ENCODE results near the gene NPLOC4. TPM values are rescaled to one million over a fixed set of nuclear protein-coding genes. Genes with fewer than 3 reads are reported as not detected.

The NPLOC4 gene
- total RNA-seq, 1 experiment from 2014 or later: 131 TPM

GRCh38 chr17:81518785-81519283 lies 118.1 kb downstream of the NPLOC4 start:
- Histone ChIP-seq H3K4me3 (no peak overlapping the region), H3K4me1 (peaks cover 17% of the 10 kb centered on the region; the same call in 1 of the 2 replicates), H3K36me3 (no peaks in the 10 kb centered on the region), H3K27me3 (peaks cover 5% of the 10 kb centered on the region; the same call in 1 of the 2 replicates), H3K27ac (no peak overlapping the region), H3K9me3 (replicated peaks) (no peaks in the 10 kb centered on the region)
- DNase-seq: no peak

- peaks cover 17% of the 10 kb centered on the region; the same call in 1 of the 2 replicates for H3K4me1 ChIP-seq
These were observed 118.7 kb downstream of the NPLOC4 start for GRCh38 chr17:81518113-81518784.

GRCh38 chr17:81517339-81518112 lies 119.4 kb downstream of the NPLOC4 start:
- Histone ChIP-seq H3K36me3 (no peaks in the 10 kb centered on the region), H3K9me3 (replicated peaks) (no peaks in the 10 kb centered on the region), H3K4me1 (peaks cover 17% of the 10 kb centered on the region; the same call in 1 of the 2 replicates), H3K27ac (no peak overlapping the region), H3K4me3 (no peak overlapping the region), H3K27me3 (no peaks in the 10 kb centered on the region)
- DNase-seq: peak; percentile 60 to 75

More at GRCh38 chr17:81518113-81518784, 118.7 kb downstream of the NPLOC4 start:
- Histone ChIP-seq H3K27ac (no peak overlapping the region), H3K36me3 (no peaks in the 10 kb centered on the region), H3K4me3 (no peak overlapping the region), H3K9me3 (replicated peaks) (no peaks in the 10 kb centered on the region), H3K27me3 (peaks cover under 1% of the 10 kb centered on the region; the same call in 1 of the 2 replicates)
- DNase-seq: peak in 1 of 2 experiments; percentile 13

GRCh38 chr17:81517009-81517338 lies 119.9 kb downstream of the NPLOC4 start:
- Histone ChIP-seq H3K9me3 (replicated peaks) (no peaks in the 10 kb centered on the region), H3K27ac (no peak overlapping the region), H3K27me3 (no peaks in the 10 kb centered on the region), H3K4me1 (peaks cover 17% of the 10 kb centered on the region; the same call in 1 of the 2 replicates), H3K4me3 (no peak overlapping the region), H3K36me3 (peaks cover 3% of the 10 kb centered on the region)
- no peak for DNase-seq

GRCh38 chr17:81516439-81516838 lies 120.5 kb downstream of the NPLOC4 start:
- DNase-seq: no peak
- Histone ChIP-seq H3K4me1 (peaks cover 17% of the 10 kb centered on the region; the same call in 1 of the 2 replicates), H3K27me3 (no peaks in the 10 kb centered on the region), H3K36me3 (peaks cover 8% of the 10 kb centered on the region), H3K4me3 (no peak overlapping the region), H3K27ac (no peak overlapping the region), H3K9me3 (replicated peaks) (no peaks in the 10 kb centered on the region)

GRCh38 chr17:81515530-81516041 lies 121.3 kb downstream of the NPLOC4 start:
- Histone ChIP-seq H3K27ac (no peak overlapping the region; the same call in 1 of the 2 replicates), H3K36me3 (peaks cover 17% of the 10 kb centered on the region), H3K27me3 (no peaks in the 10 kb centered on the region), H3K4me3 (peak overlapping the region; percentile 81), H3K4me1 (peaks cover 17% of the 10 kb centered on the region; the same call in 1 of the 2 replicates), H3K9me3 (replicated peaks) (no peaks in the 10 kb centered on the region)
- DNase-seq: no peak

GRCh38 chr17:81514739-81515529 lies 122.0 kb downstream of the NPLOC4 start:
- Histone ChIP-seq H3K4me3 (peak overlapping the region; percentile 81), H3K9me3 (replicated peaks) (no peaks in the 10 kb centered on the region), H3K27me3 (no peaks in the 10 kb centered on the region), H3K27ac (peak overlapping the region; percentile 60), H3K4me1 (peaks cover 21% of the 10 kb centered on the region), H3K36me3 (peaks cover 23% of the 10 kb centered on the region)
- DNase-seq: peak; percentile 92

GRCh38 chr17:81514489-81514738 lies 122.5 kb downstream of the NPLOC4 start:
- peaks cover 29% of the 10 kb centered on the region for H3K36me3 ChIP-seq
- no peak for DNase-seq
- H3K4me3 ChIP-seq: peak overlapping the region; percentile 81
- H3K9me3 ChIP-seq (replicated peaks): no peaks in the 10 kb centered on the region
- peaks cover 27% of the 10 kb centered on the region for H3K4me1 ChIP-seq
- peak overlapping the region; percentile 56 for H3K27ac ChIP-seq
- H3K27me3 ChIP-seq: no peaks in the 10 kb centered on the region

GRCh38 chr17:81513753-81514488 lies 123.0 kb downstream of the NPLOC4 start:
- Histone ChIP-seq H3K27ac (peak overlapping the region; percentile 56), H3K27me3 (no peaks in the 10 kb centered on the region), H3K4me1 (peaks cover 28% of the 10 kb centered on the region), H3K4me3 (peak overlapping the region; percentile 81), H3K9me3 (replicated peaks) (no peaks in the 10 kb centered on the region), H3K36me3 (peaks cover 34% of the 10 kb centered on the region)
- peak; percentile 91 to 94 for DNase-seq

- peak overlapping the region; percentile 81 for H3K4me3 ChIP-seq
- DNase-seq: peak; percentile 91 to 92
- no peaks in the 10 kb centered on the region for H3K9me3 ChIP-seq (replicated peaks)
- H3K27me3 ChIP-seq: no peaks in the 10 kb centered on the region
- H3K4me1 ChIP-seq: peaks cover 28% of the 10 kb centered on the region
- H3K36me3 ChIP-seq: peaks cover 39% of the 10 kb centered on the region
- H3K27ac ChIP-seq: peak overlapping the region; percentile 56
These were observed 123.5 kb downstream of the NPLOC4 start for GRCh38 chr17:81513372-81513752.

GRCh38 chr17:81512562-81513371 lies 124.1 kb downstream of the NPLOC4 start, which contains the start of gene ACTG1:
ACTG1 (minus strand) TSS chr17:81512799; CDS start chr17:81512354, 445 bp downstream.
- peak within 1 kb of the TSS; percentile 56 for H3K27ac ChIP-seq
- no peaks in the 10 kb centered on the region for H3K27me3 ChIP-seq
- H3K4me3 ChIP-seq: peak within 1 kb of the TSS; percentile 81
- H3K36me3 ChIP-seq: peaks cover 43% of the 10 kb centered on the region
- peak; percentile 98 to 99 for DNase-seq
- no peaks in the 10 kb centered on the region for H3K9me3 ChIP-seq (replicated peaks)
- peaks cover 23% of the 10 kb centered on the region for H3K4me1 ChIP-seq

- Histone ChIP-seq H3K4me3 (peak overlapping the region; percentile 81), H3K27me3 (no peaks in the 10 kb centered on the region), H3K36me3 (peaks cover 43% of the 10 kb centered on the region), H3K4me1 (peaks cover 20% of the 10 kb centered on the region), H3K9me3 (replicated peaks) (no peaks in the 10 kb centered on the region), H3K27ac (peak overlapping the region; percentile 32; the same call in 1 of the 2 replicates)
- DNase-seq: no peak
These were observed 124.9 kb downstream of the NPLOC4 start for GRCh38 chr17:81511804-81512561.

GRCh38 chr17:81511554-81511803 lies 125.4 kb downstream of the NPLOC4 start:
- H3K4me3 ChIP-seq: peak overlapping the region; percentile 81
- H3K36me3 ChIP-seq: peaks cover 43% of the 10 kb centered on the region
- H3K4me1 ChIP-seq: peaks cover 19% of the 10 kb centered on the region
- DNase-seq: no peak
- H3K27me3 ChIP-seq: no peaks in the 10 kb centered on the region
- H3K9me3 ChIP-seq (replicated peaks): no peaks in the 10 kb centered on the region
- no peak overlapping the region for H3K27ac ChIP-seq
